Epidermal melanocyte (primary cell): ENCODE results near the gene GPRIN2.

ENCODE experiments used
- DNase-seq: peaks from one replicate; pipeline ENCODE4 v3.0.0; 2011; ENCODE audit warnings: low spot score; ENCODE audit not compliant: insufficient read length

The GPRIN2 gene

GRCh38 chr10:46549171-46550075 is 7.0 kb downstream of the GPRIN2 start:
- no peak for DNase-seq

GRCh38 chr10:46548498-46549090 is 7.9 kb downstream of the GPRIN2 start:
- DNase-seq: no peak

GRCh38 chr10:46547541-46548497 is 8.6 kb downstream of the GPRIN2 start:
- peak; percentile 22 for DNase-seq

- DNase-seq: no peak
Observed at GRCh38 chr10:46546591-46547540, 9.6 kb downstream of the GPRIN2 start.

- peak; percentile 24 for DNase-seq
Observed at GRCh38 chr10:46545861-46546590, 10.4 kb downstream of the GPRIN2 start.

GRCh38 chr10:46544989-46545791 is 11.3 kb downstream of the GPRIN2 start:
- peak; percentile 40 for DNase-seq

GRCh38 chr10:46543466-46544377 is 12.7 kb downstream of the GPRIN2 start:
- DNase-seq: no peak

- no peak for DNase-seq
Observed at GRCh38 chr10:46542567-46543465, 13.6 kb downstream of the GPRIN2 start.

- DNase-seq: no peak
Observed at GRCh38 chr10:46541735-46542566, 14.5 kb downstream of the GPRIN2 start.

- no peak for DNase-seq
Observed at GRCh38 chr10:46541017-46541661, 15.3 kb downstream of the GPRIN2 start.

GRCh38 chr10:46540412-46541016 is 15.9 kb downstream of the GPRIN2 start:
- DNase-seq: no peak

- no peak for DNase-seq
Observed at GRCh38 chr10:46539596-46540411, 16.7 kb downstream of the GPRIN2 start.

- no peak for DNase-seq
Observed at GRCh38 chr10:46538717-46539426, 17.6 kb downstream of the GPRIN2 start.

- DNase-seq: no peak
Observed at GRCh38 chr10:46538155-46538554, 18.3 kb downstream of the GPRIN2 start.
